Ishikawa (cell line): Measurements from ENCODE around the gene ENC1.

Experiments
- CREB1 ChIP-seq: IDR thresholded peaks from 2 replicates; pipeline ENCODE4 v1.6.1; 2012; ENCODE audit warnings: low read depth
- EGR1 ChIP-seq: IDR thresholded peaks from 2 replicates; pipeline ENCODE4 v1.6.1; 2012
- EP300 ChIP-seq: IDR thresholded peaks from 2 replicates; pipeline ENCODE4 v1.6.1; 2012; ENCODE audit warnings: borderline replicate concordance
- FOXM1 ChIP-seq: IDR thresholded peaks from 2 replicates; pipeline ENCODE4 v1.6.1; 2012; ENCODE audit warnings: low read depth, borderline replicate concordance
- NFIC ChIP-seq: IDR thresholded peaks from 2 replicates; pipeline ENCODE4 v1.6.1; 2012
- RAD21 ChIP-seq: IDR thresholded peaks from 2 replicates; pipeline ENCODE4 v1.6.1; 2012; ENCODE audit warnings: low read depth
- TAF1 ChIP-seq: IDR thresholded peaks from 2 replicates; pipeline ENCODE4 v1.6.1; 2012; ENCODE audit warnings: low read depth, mild to moderate bottlenecking
- TCF12 ChIP-seq: IDR thresholded peaks from 2 replicates; pipeline ENCODE4 v1.6.1; 2012; ENCODE audit warnings: low read depth
- YY1 ChIP-seq: IDR thresholded peaks from 2 replicates; pipeline ENCODE4 v1.6.1; 2012; ENCODE audit warnings: low read depth
- ZBTB7A ChIP-seq: IDR thresholded peaks from 2 replicates; pipeline ENCODE4 v1.6.1; 2012; ENCODE audit warnings: low read depth
- TF ChIP-seq, protein P1 (sequence below): IDR thresholded peaks from 2 replicates; pipeline ENCODE4 v1.6.1; 2012
- TF ChIP-seq, protein P2 (sequence below): IDR thresholded peaks from 2 replicates; pipeline ENCODE4 v1.6.1; 2012
- TF ChIP-seq, protein P3 (sequence below): IDR thresholded peaks from 2 replicates; pipeline ENCODE4 v1.6.1; 2012; ENCODE audit warnings: low read depth, mild to moderate bottlenecking

DNA sequence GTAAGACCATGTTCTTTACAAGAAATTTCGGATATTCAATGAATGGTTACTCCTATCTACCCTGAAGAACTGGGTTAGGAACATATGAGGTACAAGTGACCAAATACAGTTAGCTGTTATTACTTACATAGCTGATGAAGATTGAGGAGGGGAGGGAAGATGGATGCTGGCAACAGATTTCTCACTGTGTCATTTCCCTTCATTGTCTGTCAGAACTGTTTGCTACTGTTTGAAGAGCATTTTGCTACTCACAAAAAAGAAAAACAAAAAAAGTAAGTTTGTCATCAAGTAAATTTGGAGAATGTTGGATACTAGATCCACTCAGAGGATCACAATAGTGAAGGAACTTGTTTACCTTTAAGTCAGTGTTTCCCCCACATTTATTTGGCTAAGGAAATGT, 53.7 kb downstream of the ENC1 start:
- TF ChIP-seq, protein P1, sequence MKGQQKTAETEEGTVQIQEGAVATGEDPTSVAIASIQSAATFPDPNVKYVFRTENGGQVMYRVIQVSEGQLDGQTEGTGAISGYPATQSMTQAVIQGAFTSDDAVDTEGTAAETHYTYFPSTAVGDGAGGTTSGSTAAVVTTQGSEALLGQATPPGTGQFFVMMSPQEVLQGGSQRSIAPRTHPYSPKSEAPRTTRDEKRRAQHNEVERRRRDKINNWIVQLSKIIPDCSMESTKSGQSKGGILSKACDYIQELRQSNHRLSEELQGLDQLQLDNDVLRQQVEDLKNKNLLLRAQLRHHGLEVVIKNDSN = no peak
- TF ChIP-seq EGR1 (no peak), RAD21 (no peak), YY1 (no peak), ZBTB7A (no peak), EP300 (no peak), FOXM1 (no peak), CREB1 (no peak), TAF1 (no peak), TCF12 (no peak), NFIC (no peak)
- TF ChIP-seq, protein P2, sequence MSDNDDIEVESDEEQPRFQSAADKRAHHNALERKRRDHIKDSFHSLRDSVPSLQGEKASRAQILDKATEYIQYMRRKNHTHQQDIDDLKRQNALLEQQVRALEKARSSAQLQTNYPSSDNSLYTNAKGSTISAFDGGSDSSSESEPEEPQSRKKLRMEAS = no peak
- TF ChIP-seq, protein P3, sequence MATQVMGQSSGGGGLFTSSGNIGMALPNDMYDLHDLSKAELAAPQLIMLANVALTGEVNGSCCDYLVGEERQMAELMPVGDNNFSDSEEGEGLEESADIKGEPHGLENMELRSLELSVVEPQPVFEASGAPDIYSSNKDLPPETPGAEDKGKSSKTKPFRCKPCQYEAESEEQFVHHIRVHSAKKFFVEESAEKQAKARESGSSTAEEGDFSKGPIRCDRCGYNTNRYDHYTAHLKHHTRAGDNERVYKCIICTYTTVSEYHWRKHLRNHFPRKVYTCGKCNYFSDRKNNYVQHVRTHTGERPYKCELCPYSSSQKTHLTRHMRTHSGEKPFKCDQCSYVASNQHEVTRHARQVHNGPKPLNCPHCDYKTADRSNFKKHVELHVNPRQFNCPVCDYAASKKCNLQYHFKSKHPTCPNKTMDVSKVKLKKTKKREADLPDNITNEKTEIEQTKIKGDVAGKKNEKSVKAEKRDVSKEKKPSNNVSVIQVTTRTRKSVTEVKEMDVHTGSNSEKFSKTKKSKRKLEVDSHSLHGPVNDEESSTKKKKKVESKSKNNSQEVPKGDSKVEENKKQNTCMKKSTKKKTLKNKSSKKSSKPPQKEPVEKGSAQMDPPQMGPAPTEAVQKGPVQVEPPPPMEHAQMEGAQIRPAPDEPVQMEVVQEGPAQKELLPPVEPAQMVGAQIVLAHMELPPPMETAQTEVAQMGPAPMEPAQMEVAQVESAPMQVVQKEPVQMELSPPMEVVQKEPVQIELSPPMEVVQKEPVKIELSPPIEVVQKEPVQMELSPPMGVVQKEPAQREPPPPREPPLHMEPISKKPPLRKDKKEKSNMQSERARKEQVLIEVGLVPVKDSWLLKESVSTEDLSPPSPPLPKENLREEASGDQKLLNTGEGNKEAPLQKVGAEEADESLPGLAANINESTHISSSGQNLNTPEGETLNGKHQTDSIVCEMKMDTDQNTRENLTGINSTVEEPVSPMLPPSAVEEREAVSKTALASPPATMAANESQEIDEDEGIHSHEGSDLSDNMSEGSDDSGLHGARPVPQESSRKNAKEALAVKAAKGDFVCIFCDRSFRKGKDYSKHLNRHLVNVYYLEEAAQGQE = no peak
